Measurements from ENCODE around the gene CCDC8. TPM values are rescaled to one million over a fixed set of nuclear protein-coding genes. Genes with fewer than 3 reads are reported as not detected.
"Not testable (repeated sequence)": the region's sequence is repeated elsewhere in the genome, so short reads cannot be mapped to it uniquely, and the experiment has no call there.

The CCDC8 gene
- total and polyA plus RNA-seq, 4 donors = 9.6 to 25.7 (median 14.9) TPM

GRCh38 chr19:46404055-46404752 lies 9.2 kb downstream of the CCDC8 start:
- ATAC-seq (ENCODE audit: low FRiP score) (peak; percentile 72), DNase-seq (peak; percentile 83 to 85)
- intact Hi-C loops (cut with DNase I) = no loop called here
- no peaks in the 10 kb centered on the region for H3K36me3 ChIP-seq (ENCODE audit: control insufficient read depth in 1 of 2, insufficient read depth in 2 of 2, low read length in 1 of 2)
- H3K4me1 ChIP-seq (ENCODE audit: control insufficient read depth in 1 of 2, insufficient read depth in 2 of 2, low read length in 2 of 2) = no peaks in the 10 kb centered on the region
- no peaks in the 10 kb centered on the region for H3K9me3 ChIP-seq (ENCODE audit: control insufficient read depth, low read length)
- WGBS, 2 donors = 1% methylated on average over 36 of the region's 36 CpGs
- no peaks in the 10 kb centered on the region for H3K27me3 ChIP-seq (ENCODE audit: control insufficient read depth in 1 of 2, insufficient read depth in 2 of 2, low read length in 1 of 2)
- peak overlapping the region; percentile 21 to 39 for H3K4me3 ChIP-seq (ENCODE audit: low read length in 2 of 2)
- peak overlapping the region; percentile 7 to 86 for H3K27ac ChIP-seq (ENCODE audit: low read depth in 1 of 2, low read length in 2 of 2)

- ATAC-seq (ENCODE audit: low FRiP score) (peak; percentile 21), DNase-seq (peak; percentile 26 to 42)
- H3K27ac ChIP-seq (ENCODE audit: low read depth in 1 of 2, low read length in 2 of 2) = no peak overlapping the region
- no peak overlapping the region for H3K4me3 ChIP-seq (ENCODE audit: low read length in 2 of 2)
- no peaks in the 10 kb centered on the region for H3K4me1 ChIP-seq (ENCODE audit: control insufficient read depth in 1 of 2, insufficient read depth in 2 of 2, low read length in 2 of 2)
- H3K27me3 ChIP-seq (ENCODE audit: control insufficient read depth in 1 of 2, insufficient read depth in 2 of 2, low read length in 1 of 2) = no peaks in the 10 kb centered on the region
- intact Hi-C loops (cut with DNase I) = loop anchor here (1.0 to 2.0 kb wide), 2 partner anchors 84 to 86 kb away; no protein-coding TSS in a partner anchor
- H3K9me3 ChIP-seq (ENCODE audit: control insufficient read depth, low read length) = no peaks in the 10 kb centered on the region
- H3K36me3 ChIP-seq (ENCODE audit: control insufficient read depth in 1 of 2, insufficient read depth in 2 of 2, low read length in 1 of 2) = no peaks in the 10 kb centered on the region
- WGBS, 2 donors = 82 to 84% methylated on average over 11 of the region's 11 CpGs
Measured at GRCh38 chr19:46402725-46403124, 10.6 kb downstream of the CCDC8 start.

- not testable (repeated sequence) for H3K4me1 ChIP-seq (ENCODE audit: control insufficient read depth in 1 of 2, insufficient read depth in 2 of 2, low read length in 2 of 2); H3K4me3 ChIP-seq (ENCODE audit: low read length in 2 of 2); ATAC-seq (ENCODE audit: low FRiP score); H3K9me3 ChIP-seq (ENCODE audit: control insufficient read depth, low read length); H3K27ac ChIP-seq (ENCODE audit: low read depth in 1 of 2, low read length in 2 of 2); H3K27me3 ChIP-seq (ENCODE audit: control insufficient read depth in 1 of 2, insufficient read depth in 2 of 2, low read length in 1 of 2); H3K36me3 ChIP-seq (ENCODE audit: control insufficient read depth in 1 of 2, insufficient read depth in 2 of 2, low read length in 1 of 2)
- intact Hi-C loops (cut with DNase I) = loop anchor here in 1 of 2 donors (1.0 to 5.0 kb wide), 2 partner anchors 89 to 116 kb away; no protein-coding TSS in a partner anchor
- 80 to 85% methylated on average over 14 of the region's 14 CpGs for WGBS, 2 donors
- DNase-seq = peak; percentile 9 to 19
Measured at GRCh38 chr19:46397801-46398479, 15.4 kb downstream of the CCDC8 start.

GRCh38 chr19:46394402-46394797 lies 19.0 kb downstream of the CCDC8 start:
- Histone ChIP-seq H3K27ac (ENCODE audit: low read depth in 1 of 2, low read length in 2 of 2) (no peak overlapping the region), H3K27me3 (ENCODE audit: control insufficient read depth in 1 of 2, insufficient read depth in 2 of 2, low read length in 1 of 2) (no peaks in the 10 kb centered on the region), H3K9me3 (ENCODE audit: control insufficient read depth, low read length) (no peaks in the 10 kb centered on the region), H3K36me3 (ENCODE audit: control insufficient read depth in 1 of 2, insufficient read depth in 2 of 2, low read length in 1 of 2) (peaks cover 0 to 1% of the 10 kb centered on the region in 2 donors), H3K4me1 (ENCODE audit: control insufficient read depth in 1 of 2, insufficient read depth in 2 of 2, low read length in 2 of 2) (no peaks in the 10 kb centered on the region), H3K4me3 (ENCODE audit: low read length in 2 of 2) (no peak overlapping the region)
- intact Hi-C loops (cut with DNase I) = loop anchor here in 1 of 2 donors (2.0 kb wide), 2 partner anchors 94 to 118 kb away; no protein-coding TSS in a partner anchor
- ATAC-seq (ENCODE audit: low FRiP score) (no peak), DNase-seq (no peak)
- 50 to 52% methylated on average over 5 of the region's 5 CpGs for WGBS, 2 donors

- intact Hi-C loops (cut with DNase I) = loop anchor here in 1 of 2 donors (2.0 kb wide), 2 partner anchors 95 to 119 kb away; no protein-coding TSS in a partner anchor
- 69 to 73% methylated on average over 21 of the region's 21 CpGs for WGBS, 2 donors
- no peaks in the 10 kb centered on the region for H3K27me3 ChIP-seq (ENCODE audit: control insufficient read depth in 1 of 2, insufficient read depth in 2 of 2, low read length in 1 of 2)
- H3K4me3 ChIP-seq (ENCODE audit: low read length in 2 of 2) = no peak overlapping the region
- no peaks in the 10 kb centered on the region for H3K9me3 ChIP-seq (ENCODE audit: control insufficient read depth, low read length)
- no peaks in the 10 kb centered on the region for H3K4me1 ChIP-seq (ENCODE audit: control insufficient read depth in 1 of 2, insufficient read depth in 2 of 2, low read length in 2 of 2)
- peaks cover 0 to 1% of the 10 kb centered on the region in 2 donors for H3K36me3 ChIP-seq (ENCODE audit: control insufficient read depth in 1 of 2, insufficient read depth in 2 of 2, low read length in 1 of 2)
- no peak overlapping the region for H3K27ac ChIP-seq (ENCODE audit: low read depth in 1 of 2, low read length in 2 of 2)
- DNase-seq = peak; percentile 47 to 74
- ATAC-seq (ENCODE audit: low FRiP score) = no peak
Measured at GRCh38 chr19:46393456-46394401, 19.6 kb downstream of the CCDC8 start.

GRCh38 chr19:46392837-46393236 lies 20.5 kb downstream of the CCDC8 start:
- peaks cover 0 to 1% of the 10 kb centered on the region in 2 donors for H3K36me3 ChIP-seq (ENCODE audit: control insufficient read depth in 1 of 2, insufficient read depth in 2 of 2, low read length in 1 of 2)

GRCh38 chr19:46392252-46392801 lies 21.0 kb downstream of the CCDC8 start:
- DNase-seq = peak; percentile 58 to 80

More at GRCh38 chr19:46392837-46393236, 20.5 kb downstream of the CCDC8 start:
- no peaks in the 10 kb centered on the region for H3K27me3 ChIP-seq (ENCODE audit: control insufficient read depth in 1 of 2, insufficient read depth in 2 of 2, low read length in 1 of 2)
- intact Hi-C loops (cut with DNase I) = no loop called here
- no peaks in the 10 kb centered on the region for H3K9me3 ChIP-seq (ENCODE audit: control insufficient read depth, low read length)
- no peak overlapping the region for H3K27ac ChIP-seq (ENCODE audit: low read depth in 1 of 2, low read length in 2 of 2)
- no peaks in the 10 kb centered on the region for H3K4me1 ChIP-seq (ENCODE audit: control insufficient read depth in 1 of 2, insufficient read depth in 2 of 2, low read length in 2 of 2)
- no peak for DNase-seq
- ATAC-seq (ENCODE audit: low FRiP score) = no peak
- 7% methylated on average over 4 of the region's 4 CpGs for WGBS, 2 donors
- H3K4me3 ChIP-seq (ENCODE audit: low read length in 2 of 2) = no peak overlapping the region

More at GRCh38 chr19:46392252-46392801, 21.0 kb downstream of the CCDC8 start:
- intact Hi-C loops (cut with DNase I) = no loop called here
- H3K9me3 ChIP-seq (ENCODE audit: control insufficient read depth, low read length) = no peaks in the 10 kb centered on the region
- WGBS, 2 donors = 9 to 15% methylated on average over 21 of the region's 21 CpGs
- peaks cover 0 to 1% of the 10 kb centered on the region in 2 donors for H3K36me3 ChIP-seq (ENCODE audit: control insufficient read depth in 1 of 2, insufficient read depth in 2 of 2, low read length in 1 of 2)
- H3K4me1 ChIP-seq (ENCODE audit: control insufficient read depth in 1 of 2, insufficient read depth in 2 of 2, low read length in 2 of 2) = no peaks in the 10 kb centered on the region
- H3K27me3 ChIP-seq (ENCODE audit: control insufficient read depth in 1 of 2, insufficient read depth in 2 of 2, low read length in 1 of 2) = no peaks in the 10 kb centered on the region
- H3K4me3 ChIP-seq (ENCODE audit: low read length in 2 of 2) = no peak overlapping the region
- ATAC-seq (ENCODE audit: low FRiP score) = peak; percentile 4
- no peak overlapping the region for H3K27ac ChIP-seq (ENCODE audit: low read depth in 1 of 2, low read length in 2 of 2)
